Measurements from ENCODE around the gene SLC12A2. TPM values are rescaled to one million over a fixed set of nuclear protein-coding genes. Genes with fewer than 3 reads are reported as not detected.
A peak's percentile ranks its signal among the peaks of the same experiment; 100 is the strongest.

Gene SLC12A2
- polyA plus RNA-seq, 4 donors = 1.4 to 103 (median 41.6) TPM

DNA sequence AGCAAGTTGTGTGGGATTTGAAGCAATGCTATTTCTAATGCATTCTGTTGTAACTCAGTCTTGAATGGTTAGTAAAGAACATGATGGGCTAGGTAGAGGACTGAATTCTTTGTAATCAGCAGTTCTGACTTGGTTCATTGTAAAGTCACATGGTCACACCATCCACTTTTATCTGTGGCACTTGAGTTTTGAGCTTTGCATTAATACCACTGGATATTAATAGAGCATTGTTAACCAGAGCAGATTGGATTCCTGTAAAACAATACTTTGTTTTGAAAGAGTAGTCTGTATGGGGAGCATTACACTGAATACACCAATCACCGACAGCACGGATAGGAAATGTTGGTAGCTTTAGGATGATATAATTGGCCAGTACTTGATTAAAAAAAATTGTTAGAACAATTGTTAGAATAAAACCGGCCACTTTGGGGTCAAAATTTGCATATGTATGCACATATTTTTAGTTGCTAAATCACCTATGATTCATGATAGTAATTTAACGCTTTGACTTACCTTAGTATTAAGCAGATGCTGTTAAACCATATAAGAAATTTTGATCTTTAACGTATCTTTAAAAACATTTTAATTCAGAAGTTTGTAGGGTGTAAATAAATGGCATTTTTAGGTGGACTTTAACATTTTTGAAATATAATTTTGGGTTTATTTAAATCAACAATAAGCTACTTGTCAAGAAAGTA is 17.4 kb downstream of the SLC12A2 start:
- Histone ChIP-seq H3K36me3 (ENCODE audit: control insufficient read depth in 3 of 3, insufficient read depth in 2 of 3, low read depth in 1 of 3, low read length in 3 of 3) (peaks cover 0 to 2% (median 0%) of the 10 kb centered on the region in 3 donors), H3K27me3 (ENCODE audit: control insufficient read depth in 3 of 3, insufficient read depth in 3 of 3, low read length in 3 of 3) (no peaks in the 10 kb centered on the region), H3K9me3 (ENCODE audit: control insufficient read depth in 2 of 2, insufficient read depth in 1 of 2, low read depth in 1 of 2, low read length in 1 of 2) (peaks cover 0 to 7% of the 10 kb centered on the region in 2 donors), H3K4me3 (ENCODE audit: low read depth in 1 of 3, low read length in 3 of 3) (no peak overlapping the region), H3K27ac (ENCODE audit: low read depth in 1 of 3, low read length in 2 of 3) (no peak overlapping the region), H3K4me1 (ENCODE audit: control insufficient read depth in 3 of 3, insufficient read depth in 2 of 3, low read depth in 1 of 3, low read length in 2 of 3) (peaks cover 0 to 5% (median 0%) of the 10 kb centered on the region in 3 donors)
- WGBS, 3 donors = 21 to 57% (median 40%) methylated on average over 5 of the region's 5 CpGs
- FAIRE-seq (no peak), DNase-seq (no peak)

DNA sequence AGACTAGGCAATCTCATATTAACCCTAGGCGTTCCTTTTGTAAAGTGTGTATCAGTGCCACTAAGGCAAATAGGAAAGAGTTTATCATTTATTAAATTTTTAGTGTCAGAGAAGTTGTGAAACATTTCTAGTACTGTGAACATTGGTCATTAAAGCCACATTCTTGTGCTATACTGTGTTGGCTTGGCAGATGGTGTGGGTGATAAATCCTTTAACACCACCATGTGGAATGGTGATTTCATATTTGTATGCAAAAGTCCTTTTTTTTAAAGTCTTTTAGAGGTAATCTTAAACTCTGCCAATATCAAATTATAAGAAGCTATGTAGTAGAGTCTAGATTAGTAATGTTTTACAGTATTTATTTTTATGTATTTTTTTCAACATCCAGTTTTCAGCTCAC is 18.1 kb downstream of the SLC12A2 start:
- 13 to 49% (median 46%) methylated on average over 1 of the region's 1 CpG for WGBS, 3 donors

DNA sequence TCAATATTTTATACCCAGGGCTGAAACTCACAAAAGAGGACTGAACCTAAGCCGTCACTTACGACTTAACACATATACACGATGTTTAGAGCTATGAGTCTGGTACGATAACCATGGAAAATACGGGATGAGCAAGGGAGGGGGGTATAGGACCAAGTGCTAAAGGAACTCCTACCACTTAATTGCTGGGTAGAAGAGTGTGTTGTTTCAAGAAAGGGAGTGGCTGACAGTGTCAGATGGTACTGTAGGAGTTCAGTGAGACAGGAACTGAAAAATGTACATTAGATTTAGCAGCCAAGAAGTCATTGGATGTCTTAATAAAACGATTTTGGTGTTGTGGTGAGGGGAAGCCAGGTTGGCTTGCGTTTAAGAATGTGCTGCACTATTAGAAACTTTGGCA is 21.6 kb downstream of the SLC12A2 start:
- FAIRE-seq (no peak), DNase-seq (peak in 1 of 2 donors; percentile 37)
- WGBS, 3 donors = 23 to 60% (median 39%) methylated on average over 7 of the region's 7 CpGs
- Histone ChIP-seq H3K4me3 (ENCODE audit: low read depth in 1 of 3, low read length in 3 of 3) (no peak overlapping the region), H3K27me3 (ENCODE audit: control insufficient read depth in 3 of 3, insufficient read depth in 3 of 3, low read length in 3 of 3) (no peaks in the 10 kb centered on the region), H3K4me1 (ENCODE audit: control insufficient read depth in 3 of 3, insufficient read depth in 2 of 3, low read depth in 1 of 3, low read length in 2 of 3) (peaks cover 0 to 5% (median 0%) of the 10 kb centered on the region in 3 donors), H3K27ac (ENCODE audit: low read depth in 1 of 3, low read length in 2 of 3) (no peak overlapping the region), H3K9me3 (ENCODE audit: control insufficient read depth in 2 of 2, insufficient read depth in 1 of 2, low read depth in 1 of 2, low read length in 1 of 2) (no peaks in the 10 kb centered on the region), H3K36me3 (ENCODE audit: control insufficient read depth in 3 of 3, insufficient read depth in 2 of 3, low read depth in 1 of 3, low read length in 3 of 3) (peaks cover 0 to 7% (median 0%) of the 10 kb centered on the region in 3 donors)

More for the DNA sequence above, 18.1 kb downstream of the SLC12A2 start:
- no peak overlapping the region for H3K27ac ChIP-seq (ENCODE audit: low read depth in 1 of 3, low read length in 2 of 3)
- FAIRE-seq = peak; percentile 10
- peaks cover 0 to 7% of the 10 kb centered on the region in 2 donors for H3K9me3 ChIP-seq (ENCODE audit: control insufficient read depth in 2 of 2, insufficient read depth in 1 of 2, low read depth in 1 of 2, low read length in 1 of 2)
- DNase-seq = no peak
- no peak overlapping the region for H3K4me3 ChIP-seq (ENCODE audit: low read depth in 1 of 3, low read length in 3 of 3)
- H3K4me1 ChIP-seq (ENCODE audit: control insufficient read depth in 3 of 3, insufficient read depth in 2 of 3, low read depth in 1 of 3, low read length in 2 of 3) = peaks cover 0 to 5% (median 0%) of the 10 kb centered on the region in 3 donors
- H3K27me3 ChIP-seq (ENCODE audit: control insufficient read depth in 3 of 3, insufficient read depth in 3 of 3, low read length in 3 of 3) = no peaks in the 10 kb centered on the region
- H3K36me3 ChIP-seq (ENCODE audit: control insufficient read depth in 3 of 3, insufficient read depth in 2 of 3, low read depth in 1 of 3, low read length in 3 of 3) = peaks cover 0 to 2% (median 0%) of the 10 kb centered on the region in 3 donors

DNA sequence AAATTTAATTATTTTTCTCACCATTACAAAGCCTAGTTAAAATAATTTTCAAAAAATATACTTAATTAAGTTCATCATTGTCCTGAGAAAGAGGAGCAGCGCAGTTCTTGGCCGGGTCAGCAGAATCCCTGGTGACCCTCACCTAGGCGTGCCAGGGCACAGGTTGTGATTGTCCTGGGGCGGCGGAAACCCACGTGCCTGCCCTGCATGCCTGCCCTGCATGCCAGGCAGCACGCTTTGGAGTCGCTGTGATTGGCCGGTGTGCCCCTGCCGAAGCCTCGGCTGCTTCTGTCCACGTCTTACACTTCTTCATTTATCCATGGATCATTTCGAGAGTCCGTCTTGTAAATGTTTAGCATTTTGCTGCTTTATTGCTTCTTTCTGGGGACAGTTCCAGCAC is 25.6 kb downstream of the SLC12A2 start:
- H3K36me3 ChIP-seq (ENCODE audit: control insufficient read depth in 3 of 3, insufficient read depth in 2 of 3, low read depth in 1 of 3, low read length in 3 of 3) = peaks cover 0 to 8% (median 0%) of the 10 kb centered on the region in 3 donors
- H3K4me1 ChIP-seq (ENCODE audit: control insufficient read depth in 3 of 3, insufficient read depth in 2 of 3, low read depth in 1 of 3, low read length in 2 of 3) = no peaks in the 10 kb centered on the region
- FAIRE-seq = no peak
- peak in 1 of 2 donors; percentile 59 for DNase-seq
- no peaks in the 10 kb centered on the region for H3K9me3 ChIP-seq (ENCODE audit: control insufficient read depth in 2 of 2, insufficient read depth in 1 of 2, low read depth in 1 of 2, low read length in 1 of 2)
- 24 to 64% (median 49%) methylated on average over 14 of the region's 14 CpGs for WGBS, 3 donors
- H3K4me3 ChIP-seq (ENCODE audit: low read depth in 1 of 3, low read length in 3 of 3) = no peak overlapping the region
- no peak overlapping the region for H3K27ac ChIP-seq (ENCODE audit: low read depth in 1 of 3, low read length in 2 of 3)
- H3K27me3 ChIP-seq (ENCODE audit: control insufficient read depth in 3 of 3, insufficient read depth in 3 of 3, low read length in 3 of 3) = no peaks in the 10 kb centered on the region

DNA sequence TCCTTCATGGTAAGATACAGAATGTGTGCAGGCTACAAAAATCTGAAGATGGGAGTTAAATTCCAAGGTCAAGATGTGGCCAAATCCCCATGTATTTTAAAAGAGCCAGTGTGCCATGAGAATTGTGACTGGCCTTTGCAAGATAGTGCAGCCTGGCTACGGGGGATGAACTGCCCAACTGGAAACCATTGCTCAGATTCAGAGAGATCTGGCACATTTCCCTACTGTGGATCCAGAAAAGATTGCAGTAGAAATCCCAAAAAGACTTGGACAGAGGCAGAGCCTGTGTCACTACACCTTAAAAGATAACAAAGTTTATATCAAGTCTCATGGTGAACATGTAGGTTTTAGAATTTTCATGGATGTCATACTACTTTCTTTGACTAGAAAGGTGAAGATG is 26.2 kb downstream of the SLC12A2 start:
- WGBS, 3 donors = 38 to 66% (median 38%) methylated on average over 1 of the region's 1 CpG
- Histone ChIP-seq H3K4me3 (ENCODE audit: low read depth in 1 of 3, low read length in 3 of 3) (no peak overlapping the region), H3K36me3 (ENCODE audit: control insufficient read depth in 3 of 3, insufficient read depth in 2 of 3, low read depth in 1 of 3, low read length in 3 of 3) (peaks cover 0 to 8% (median 0%) of the 10 kb centered on the region in 3 donors), H3K9me3 (ENCODE audit: control insufficient read depth in 2 of 2, insufficient read depth in 1 of 2, low read depth in 1 of 2, low read length in 1 of 2) (no peaks in the 10 kb centered on the region), H3K4me1 (ENCODE audit: control insufficient read depth in 3 of 3, insufficient read depth in 2 of 3, low read depth in 1 of 3, low read length in 2 of 3) (no peaks in the 10 kb centered on the region), H3K27ac (ENCODE audit: low read depth in 1 of 3, low read length in 2 of 3) (no peak overlapping the region), H3K27me3 (ENCODE audit: control insufficient read depth in 3 of 3, insufficient read depth in 3 of 3, low read length in 3 of 3) (no peaks in the 10 kb centered on the region)
- DNase-seq (no peak), FAIRE-seq (no peak)

DNA sequence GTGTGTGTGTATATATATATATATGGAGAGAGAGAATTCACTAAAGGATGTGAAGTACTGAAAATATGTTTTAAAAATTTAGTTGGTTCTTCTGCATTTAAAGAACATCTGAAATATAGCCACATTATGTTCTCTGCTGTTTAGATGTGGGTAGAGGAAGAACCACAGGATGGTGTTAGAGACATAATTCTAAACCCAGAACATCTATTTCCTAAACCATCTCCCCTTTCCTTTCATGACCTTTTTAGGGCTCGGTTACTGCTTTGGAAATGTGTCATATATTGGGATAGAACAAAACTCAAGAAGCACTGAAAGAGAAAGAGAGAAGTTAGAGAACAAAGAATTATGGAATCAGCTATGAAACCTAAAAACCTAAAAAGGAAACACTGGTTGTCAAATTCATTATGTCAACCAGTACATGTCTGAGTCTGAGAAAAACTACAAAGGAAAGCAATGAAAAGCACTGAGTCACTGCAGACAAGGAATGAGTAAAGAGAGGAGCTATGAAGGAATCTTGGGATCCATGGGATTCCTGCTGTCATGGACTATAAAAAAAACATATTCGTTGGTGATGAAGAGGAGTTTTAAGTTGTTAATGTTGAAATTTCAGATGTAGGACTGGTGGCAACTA is 28.4 kb downstream of the SLC12A2 start:
- Histone ChIP-seq H3K36me3 (ENCODE audit: control insufficient read depth in 3 of 3, insufficient read depth in 2 of 3, low read depth in 1 of 3, low read length in 3 of 3) (peaks cover 0 to 14% (median 11%) of the 10 kb centered on the region in 3 donors), H3K27ac (ENCODE audit: low read depth in 1 of 3, low read length in 2 of 3) (no peak overlapping the region), H3K9me3 (ENCODE audit: control insufficient read depth in 2 of 2, insufficient read depth in 1 of 2, low read depth in 1 of 2, low read length in 1 of 2) (no peaks in the 10 kb centered on the region), H3K4me1 (ENCODE audit: control insufficient read depth in 3 of 3, insufficient read depth in 2 of 3, low read depth in 1 of 3, low read length in 2 of 3) (no peaks in the 10 kb centered on the region), H3K27me3 (ENCODE audit: control insufficient read depth in 3 of 3, insufficient read depth in 3 of 3, low read length in 3 of 3) (no peaks in the 10 kb centered on the region), H3K4me3 (ENCODE audit: low read depth in 1 of 3, low read length in 3 of 3) (no peak overlapping the region)
- 11 to 67% (median 23%) methylated on average over 2 of the region's 2 CpGs for WGBS, 3 donors
- no peak for DNase-seq
- FAIRE-seq = no peak

DNA sequence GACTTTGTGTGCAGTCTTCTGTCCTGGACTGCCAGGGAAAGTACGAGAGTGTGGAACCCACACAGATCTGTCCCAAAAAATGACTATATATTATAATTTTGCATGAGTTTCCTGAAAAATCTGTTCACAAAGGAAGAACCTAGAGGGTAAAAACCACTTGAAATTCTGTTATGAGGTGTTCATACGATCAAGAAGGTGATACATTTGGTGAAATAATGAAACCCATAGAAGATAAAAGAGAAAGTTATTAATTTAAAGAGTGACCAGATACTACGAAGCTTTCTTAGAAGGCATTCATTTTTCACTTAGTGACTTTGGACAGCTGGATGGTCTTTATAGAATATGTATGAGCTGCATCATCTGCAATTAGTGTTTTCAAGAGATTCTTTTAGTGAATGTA is 32.9 kb downstream of the SLC12A2 start:
- FAIRE-seq = no peak
- no peaks in the 10 kb centered on the region for H3K27me3 ChIP-seq (ENCODE audit: control insufficient read depth in 3 of 3, insufficient read depth in 3 of 3, low read length in 3 of 3)
- no peaks in the 10 kb centered on the region for H3K9me3 ChIP-seq (ENCODE audit: control insufficient read depth in 2 of 2, insufficient read depth in 1 of 2, low read depth in 1 of 2, low read length in 1 of 2)
- peaks cover 0 to 13% (median 9%) of the 10 kb centered on the region in 3 donors for H3K36me3 ChIP-seq (ENCODE audit: control insufficient read depth in 3 of 3, insufficient read depth in 2 of 3, low read depth in 1 of 3, low read length in 3 of 3)
- DNase-seq = no peak
- no peak overlapping the region for H3K27ac ChIP-seq (ENCODE audit: low read depth in 1 of 3, low read length in 2 of 3)
- H3K4me3 ChIP-seq (ENCODE audit: low read depth in 1 of 3, low read length in 3 of 3) = no peak overlapping the region
- 77 to 83% (median 78%) methylated on average over 3 of the region's 3 CpGs for WGBS, 3 donors
- H3K4me1 ChIP-seq (ENCODE audit: control insufficient read depth in 3 of 3, insufficient read depth in 2 of 3, low read depth in 1 of 3, low read length in 2 of 3) = no peaks in the 10 kb centered on the region

DNA sequence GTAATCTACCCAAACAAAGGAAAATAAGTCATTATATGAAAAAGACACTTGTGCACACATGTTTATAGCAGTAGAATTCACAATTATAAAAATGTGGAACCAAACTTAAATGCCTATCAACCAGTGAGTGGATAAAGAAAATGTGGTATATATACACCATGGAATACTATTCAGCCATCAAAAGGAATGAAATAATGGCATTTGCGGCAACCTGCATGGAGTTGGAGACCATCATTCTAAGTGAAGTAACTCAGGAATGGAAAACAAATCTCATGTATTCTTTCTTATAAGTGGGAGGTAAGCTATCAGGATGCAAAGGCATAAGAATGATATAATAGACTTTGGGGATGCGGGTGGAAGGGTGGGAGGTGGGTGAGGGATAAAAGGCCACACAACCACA is 34.6 kb downstream of the SLC12A2 start:
- Histone ChIP-seq H3K4me3 (ENCODE audit: low read depth in 1 of 3, low read length in 3 of 3) (no peak overlapping the region), H3K27me3 (ENCODE audit: control insufficient read depth in 3 of 3, insufficient read depth in 3 of 3, low read length in 3 of 3) (no peaks in the 10 kb centered on the region), H3K9me3 (ENCODE audit: control insufficient read depth in 2 of 2, insufficient read depth in 1 of 2, low read depth in 1 of 2, low read length in 1 of 2) (no peaks in the 10 kb centered on the region), H3K36me3 (ENCODE audit: control insufficient read depth in 3 of 3, insufficient read depth in 2 of 3, low read depth in 1 of 3, low read length in 3 of 3) (peaks cover 0 to 13% (median 9%) of the 10 kb centered on the region in 3 donors), H3K4me1 (ENCODE audit: control insufficient read depth in 3 of 3, insufficient read depth in 2 of 3, low read depth in 1 of 3, low read length in 2 of 3) (no peaks in the 10 kb centered on the region), H3K27ac (ENCODE audit: low read depth in 1 of 3, low read length in 2 of 3) (no peak overlapping the region)
- FAIRE-seq (no peak), DNase-seq (no peak)
- WGBS, 3 donors = 98 to 100% (median 98%) methylated on average over 2 of the region's 2 CpGs
